HG03520 (cell line): ENCODE measurements around the gene OSBPL5.

ENCODE experiments used
- ATAC-seq: cut with Tn5 transposase; IDR thresholded peaks from one replicate; pipeline ENCODE4 v1.9.1; 2021; ENCODE audit warnings: mild to moderate bottlenecking, moderate library complexity; ENCODE audit not compliant: unreplicated experiment

The OSBPL5 gene

GRCh38 chr11:3060436-3061025 is 104.6 kb downstream of the OSBPL5 start:
- ATAC-seq = no peak

GRCh38 chr11:3058753-3059664 is 106.1 kb downstream of the OSBPL5 start:
- no peak for ATAC-seq

GRCh38 chr11:3057069-3057963 is 107.8 kb downstream of the OSBPL5 start, which contains the start of gene CARS1:
CARS1 (minus strand) TSS chr11:3057423; CDS start chr11:3057367, 56 bp downstream.
- ATAC-seq = peak; percentile 96

DNA sequence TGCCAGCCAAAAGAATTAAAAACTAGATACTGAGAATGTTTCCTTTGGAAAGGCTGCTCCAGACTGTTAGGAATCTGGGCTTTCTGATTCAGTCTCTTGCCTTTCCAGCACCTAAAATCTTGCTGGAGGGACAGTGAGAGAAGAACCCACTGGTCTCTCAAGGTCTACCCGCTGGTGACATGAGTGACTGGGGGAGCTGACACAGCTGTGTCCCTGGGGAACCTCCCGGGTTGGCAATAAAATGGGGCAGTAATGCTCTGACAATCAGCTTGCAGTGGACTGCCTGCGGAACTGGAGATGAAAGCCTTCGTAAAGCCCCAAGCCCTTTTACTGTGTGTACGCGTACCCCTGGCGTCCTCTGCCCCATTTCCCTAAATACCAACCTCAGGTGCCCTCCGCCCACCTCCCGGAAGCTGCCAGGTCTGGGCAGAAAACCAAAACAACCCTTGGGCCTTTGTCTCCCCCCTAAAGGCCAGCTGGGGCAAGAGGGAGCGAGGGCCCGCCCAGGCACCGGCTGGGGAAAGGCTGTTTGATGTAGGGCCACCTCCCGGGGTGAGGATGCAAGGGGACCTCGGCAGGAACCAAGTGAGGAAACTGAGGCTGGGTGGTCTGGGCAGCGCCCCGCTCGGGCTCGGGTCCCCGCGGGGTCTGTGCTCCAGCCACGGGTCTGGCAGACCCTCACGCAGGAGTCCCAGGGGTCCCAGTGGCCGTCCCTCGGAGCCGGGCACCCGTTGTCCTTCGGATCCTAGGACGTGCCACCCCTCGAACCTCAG is 108.6 kb downstream of the OSBPL5 start:
- ATAC-seq = no peak

- no peak for ATAC-seq
Measured at GRCh38 chr11:3055891-3056290, 109.2 kb downstream of the OSBPL5 start.

GRCh38 chr11:3052567-3052966 is 112.5 kb downstream of the OSBPL5 start:
- ATAC-seq = no peak

DNA sequence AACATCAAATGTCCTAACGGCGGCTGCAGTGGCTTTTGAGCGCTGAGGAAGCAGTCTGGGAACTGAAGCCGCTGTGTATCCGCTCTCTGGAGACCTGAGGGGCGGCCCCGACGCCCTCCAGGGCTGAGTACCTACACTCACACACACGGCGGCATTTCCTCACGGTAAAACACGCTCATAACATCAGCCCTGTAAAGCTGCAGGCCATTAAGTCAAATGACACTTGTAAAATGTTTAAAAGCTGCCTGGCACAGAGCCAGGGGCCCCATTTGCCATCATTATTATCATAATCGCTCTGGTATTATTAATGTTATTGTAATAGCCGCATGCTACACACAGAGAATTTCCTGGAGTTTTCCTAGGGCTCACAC is 113.0 kb downstream of the OSBPL5 start:
- ATAC-seq = no peak

DNA sequence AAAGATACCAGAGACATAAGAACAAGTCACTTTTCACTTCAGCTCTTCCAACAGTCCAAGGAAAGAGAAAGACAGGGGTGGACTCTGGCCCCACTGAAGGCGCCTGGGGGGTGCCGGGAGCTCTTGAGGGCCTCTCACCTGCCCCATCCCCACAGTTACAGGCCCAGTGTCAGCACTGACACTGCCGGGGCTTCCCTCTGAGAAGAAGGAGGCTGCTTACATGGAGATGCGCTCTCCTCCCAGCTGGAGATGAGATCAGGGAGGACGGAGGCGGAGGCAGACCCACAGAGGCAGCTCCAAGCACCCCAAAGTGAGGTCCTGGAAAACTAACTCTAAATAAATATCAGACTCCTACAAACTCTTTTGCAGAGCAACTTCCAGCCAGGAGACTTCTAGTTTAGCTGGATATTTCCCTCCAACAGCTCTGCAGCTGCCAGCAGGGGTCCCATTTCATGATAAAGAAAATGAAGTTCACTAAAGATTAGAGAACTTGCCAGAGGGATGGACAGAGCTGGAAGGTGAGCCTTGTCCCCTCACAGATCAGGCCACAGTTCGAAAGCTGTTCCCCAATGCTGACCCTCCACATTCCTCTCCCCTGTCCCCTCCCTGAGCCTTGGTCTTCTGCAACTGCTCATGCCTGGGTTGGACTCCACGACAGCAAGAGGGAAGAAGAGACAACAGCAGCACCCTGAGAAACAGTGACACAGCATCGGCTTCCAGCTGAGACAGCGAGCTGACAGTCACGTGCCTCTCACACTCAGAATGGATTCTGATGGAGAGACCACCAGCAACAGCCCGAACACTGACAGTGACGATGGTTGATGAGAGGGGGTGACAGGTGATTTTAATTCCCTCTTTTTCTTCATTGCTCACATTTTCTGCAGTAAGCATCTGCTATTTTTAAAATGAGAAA is 113.7 kb downstream of the OSBPL5 start:
- ATAC-seq = no peak

DNA sequence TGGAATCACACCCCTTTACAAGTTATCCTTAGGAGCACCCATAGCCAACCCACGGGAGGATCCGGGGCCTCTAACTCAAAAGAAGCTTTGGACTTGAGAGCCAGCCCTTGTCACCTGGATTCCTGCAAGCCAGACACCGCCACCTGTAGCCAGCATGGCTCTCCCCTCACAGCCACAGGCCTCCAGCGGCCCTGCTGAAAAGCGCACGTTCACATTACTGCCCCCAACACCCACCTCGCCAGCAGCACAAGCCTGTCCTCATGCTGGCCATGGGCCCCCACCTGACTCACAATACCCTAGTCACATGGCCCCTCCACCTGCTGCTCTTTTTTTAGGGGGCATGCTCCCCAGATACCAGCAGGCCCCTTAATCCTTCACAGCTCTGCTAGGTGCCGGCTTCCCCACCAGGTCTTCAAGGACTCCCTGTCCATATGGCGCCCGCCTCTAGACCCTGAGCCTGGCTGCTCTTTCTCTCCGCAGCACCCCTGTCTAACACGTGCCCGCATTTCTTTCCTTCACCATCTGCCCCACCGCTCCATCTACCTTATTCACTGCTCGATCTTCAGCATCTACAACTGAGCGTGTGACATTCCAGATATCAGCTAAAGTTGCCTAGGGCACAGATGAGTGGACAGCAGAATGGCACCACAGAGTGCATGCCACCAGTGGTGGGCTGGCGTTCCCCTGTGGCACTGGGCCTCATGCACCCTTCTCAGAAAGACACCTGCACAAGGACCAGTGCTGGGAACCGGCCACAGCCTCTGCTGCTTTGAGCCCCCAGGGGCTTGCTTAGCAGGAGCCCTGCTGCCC is 114.5 kb downstream of the OSBPL5 start:
- ATAC-seq = no peak

DNA sequence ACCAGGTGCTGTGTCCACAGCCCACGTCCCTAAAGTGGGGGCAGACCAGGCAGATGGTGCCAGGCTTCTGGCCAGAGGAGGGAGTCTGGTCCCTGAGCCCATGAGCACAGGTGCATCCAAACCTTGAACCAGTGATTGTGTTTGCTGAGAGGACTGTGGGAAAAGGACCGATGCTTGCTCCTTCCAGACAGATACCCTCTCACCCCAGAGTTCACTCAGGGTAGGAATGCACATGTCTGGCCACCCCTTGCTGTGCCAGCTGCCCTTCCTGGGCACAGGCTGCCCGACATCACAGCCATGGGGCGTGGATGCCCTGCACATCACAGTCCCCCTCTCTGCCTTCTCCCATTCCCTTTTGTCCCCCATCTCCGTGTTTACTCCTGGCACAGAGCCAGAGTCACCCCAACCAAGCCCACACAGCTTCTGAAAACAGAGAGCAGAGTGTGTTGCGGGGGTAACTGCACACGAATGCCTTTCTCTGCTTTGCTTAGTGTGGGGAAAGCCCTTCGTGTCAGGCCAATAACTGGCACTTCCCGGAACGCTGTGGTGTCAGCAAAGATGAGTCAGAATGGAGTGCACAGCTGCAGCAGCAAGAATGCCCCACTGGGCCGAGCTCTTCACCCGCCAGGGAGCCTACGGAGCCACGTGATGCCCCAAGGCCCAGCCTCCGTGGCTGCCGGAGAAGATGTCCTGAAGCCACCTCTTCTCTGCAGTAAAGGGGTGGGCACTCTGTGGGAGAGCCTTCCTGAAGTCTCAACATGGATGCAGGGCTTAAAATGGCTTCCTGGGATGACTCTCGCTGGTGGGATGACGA is 115.5 kb downstream of the OSBPL5 start:
- peak; percentile 91 for ATAC-seq

- ATAC-seq = no peak
Measured at GRCh38 chr11:3047637-3048036, 117.5 kb downstream of the OSBPL5 start.

- no peak for ATAC-seq
Measured at GRCh38 chr11:3046641-3047040, 118.5 kb downstream of the OSBPL5 start.

GRCh38 chr11:3046190-3046589 is 118.9 kb downstream of the OSBPL5 start:
- no peak for ATAC-seq

- no peak for ATAC-seq
Measured at GRCh38 chr11:3044915-3045314, 120.2 kb downstream of the OSBPL5 start.

- no peak for ATAC-seq
Measured at GRCh38 chr11:3044004-3044403, 121.1 kb downstream of the OSBPL5 start.

DNA sequence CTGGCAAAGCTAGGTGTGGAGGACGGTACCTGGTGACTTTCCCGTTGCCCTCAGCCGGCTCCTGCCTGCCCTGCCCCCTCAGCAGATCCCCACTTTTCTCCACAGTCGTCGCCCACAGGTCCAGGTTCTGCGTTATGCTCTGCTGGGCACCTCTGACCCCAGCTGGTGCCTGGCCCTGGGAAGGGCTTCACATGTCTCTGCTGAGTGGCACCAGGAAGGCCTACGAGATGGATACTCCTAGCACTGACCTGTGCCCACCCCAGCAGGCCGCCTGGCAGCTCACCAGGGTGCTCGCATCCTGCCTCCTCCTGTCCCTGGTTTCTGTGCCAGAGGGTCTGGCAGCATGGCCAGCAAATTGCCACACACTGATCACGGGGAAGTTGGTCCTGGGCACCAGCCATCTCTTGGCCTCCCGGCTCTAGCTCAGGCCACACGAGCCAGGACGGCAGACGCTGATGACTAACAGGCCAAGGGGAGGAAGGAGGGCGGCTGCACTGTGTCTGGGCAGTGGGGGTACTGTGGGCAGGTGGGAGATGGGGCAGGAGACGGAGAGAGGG is 121.7 kb downstream of the OSBPL5 start:
- ATAC-seq = no peak

DNA sequence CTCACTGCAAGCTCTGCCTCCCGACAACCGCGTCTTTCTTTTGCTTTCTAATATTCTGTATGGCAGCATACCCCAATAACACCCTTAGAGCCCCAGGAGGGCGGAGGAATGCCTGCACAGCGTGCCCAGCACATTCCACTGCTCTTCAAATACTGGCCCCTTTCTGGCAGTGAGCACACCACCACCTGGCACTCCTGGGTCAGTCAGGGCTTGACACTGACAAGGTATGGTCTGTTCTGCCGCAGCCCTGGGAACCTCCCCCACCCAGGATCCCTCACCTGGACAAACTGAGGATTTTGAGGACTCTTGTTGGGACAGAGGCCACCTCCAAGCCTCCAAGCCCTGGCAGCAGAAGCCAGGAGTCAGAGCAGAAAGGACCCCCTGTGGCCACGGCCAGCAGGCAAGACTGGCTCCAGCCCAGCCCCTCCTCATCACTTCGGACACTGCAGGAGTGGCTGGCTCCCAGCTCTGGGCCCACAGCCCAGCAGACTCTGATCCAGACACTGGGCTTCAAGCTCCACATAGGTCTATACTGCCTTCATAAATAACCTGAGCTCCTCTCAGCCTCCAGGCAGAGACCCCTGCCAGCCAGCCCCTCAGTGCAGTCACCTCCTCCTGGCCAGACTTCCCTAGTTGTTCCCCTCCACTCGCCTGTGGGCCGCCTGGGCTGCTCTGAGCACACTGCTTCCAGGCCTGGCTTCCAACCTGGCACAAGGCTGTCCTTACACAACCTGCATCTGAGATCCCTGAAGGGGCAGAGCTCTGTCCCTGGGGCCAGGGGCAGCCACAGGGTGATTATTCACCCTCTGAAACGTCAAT is 122.4 kb downstream of the OSBPL5 start:
- no peak for ATAC-seq
